Skin of body (tissue), 2 donors: ENCODE measurements around the gene FASTKD1. TPM values are rescaled to one million over a fixed set of nuclear protein-coding genes. Genes with fewer than 3 reads are reported as not detected.
"Not testable (repeated sequence)": the region's sequence is repeated elsewhere in the genome, so short reads cannot be mapped to it uniquely, and the experiment has no call there.

Experiments
- DNase-seq: peaks from one replicate; lab custom pipeline; 2025; lab: John Stamatoyannopoulos, UW
- total RNA-seq: library from RNA; depleted of rRNA; stranded (reverse); fragments of >200 nt; gene quantifications from one replicate; pipeline ENCODE4 v1.2.3, GENCODE V29; 2014

FASTKD1 gene
- total RNA-seq, 1 donor from 2014 or later = 29.5 TPM

DNA sequence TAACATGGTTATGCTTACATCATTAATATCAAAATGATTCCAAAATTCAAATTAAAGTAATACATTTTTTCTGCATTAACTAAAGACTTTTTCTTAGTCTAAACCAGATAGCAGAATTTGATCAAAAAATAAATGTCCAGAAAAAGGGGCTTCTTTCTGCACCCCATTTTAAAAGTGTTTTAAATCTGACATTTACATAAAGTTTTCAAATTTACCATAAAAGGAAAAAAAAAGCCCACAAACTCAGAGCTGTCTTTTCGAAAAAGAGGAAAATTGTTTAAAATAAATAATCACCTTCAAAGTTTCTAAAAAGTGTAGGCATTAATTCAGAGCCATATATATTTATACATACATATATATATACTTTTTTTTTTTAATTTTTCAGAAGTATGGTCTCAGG lies 1.5 kb downstream of the FASTKD1 start:
- no peak for DNase-seq

DNA sequence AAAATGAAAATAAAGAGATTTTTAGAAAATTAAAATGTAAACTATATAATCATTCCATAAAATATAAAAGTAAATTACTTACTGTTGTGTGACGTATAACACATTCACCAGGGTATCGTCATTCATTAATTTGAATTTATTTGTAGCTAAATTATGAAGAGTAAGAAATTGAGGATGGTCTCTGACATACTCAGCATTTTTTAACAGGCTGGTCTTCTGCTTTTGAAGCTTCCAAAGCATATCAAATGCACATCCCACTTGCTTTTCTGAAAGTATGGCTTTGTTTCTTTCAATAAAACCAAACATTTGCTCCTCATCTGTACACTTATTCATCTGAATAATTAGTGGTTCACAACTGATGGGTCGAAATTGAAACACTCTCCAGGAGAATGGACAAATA lies 2.1 kb downstream of the FASTKD1 start:
- DNase-seq = no peak

DNA sequence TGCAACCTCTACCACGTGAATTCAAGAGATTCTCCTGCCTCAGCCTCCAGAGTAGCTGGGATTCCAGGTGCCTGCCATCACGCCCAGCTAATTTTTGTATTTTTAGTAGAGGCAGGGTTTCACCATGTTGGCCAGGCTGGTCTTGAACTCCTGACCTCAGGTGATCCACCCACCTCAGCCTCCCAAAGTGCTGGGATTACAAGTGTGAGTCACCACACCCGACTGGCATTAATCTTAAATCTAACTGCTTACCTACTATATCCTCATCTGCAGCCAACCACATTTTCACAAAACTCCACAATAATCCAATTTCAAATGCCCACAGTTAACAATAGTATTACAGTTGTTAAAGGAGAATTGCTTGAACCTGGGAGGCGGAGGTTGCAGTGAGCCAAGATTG lies 2.9 kb downstream of the FASTKD1 start:
- DNase-seq = not testable (repeated sequence)

DNA sequence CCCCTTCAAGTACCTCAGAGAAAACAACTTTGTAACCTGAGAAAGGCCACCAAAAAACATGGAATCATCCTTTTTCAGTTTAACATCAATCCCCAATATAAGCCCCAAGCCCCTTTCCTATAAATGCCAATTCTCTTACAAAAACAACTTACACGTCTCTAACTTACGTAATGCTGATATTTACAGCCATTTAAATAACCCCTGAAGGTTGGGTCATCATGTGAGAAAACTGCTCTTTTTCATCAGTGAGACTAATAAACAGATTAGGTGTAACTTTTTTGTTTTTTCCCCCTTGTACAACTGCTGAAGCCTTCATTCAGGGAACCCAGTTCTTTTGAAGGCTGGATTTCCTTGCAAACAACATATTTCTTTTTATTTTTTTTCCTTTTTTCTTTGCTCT lies 3.7 kb downstream of the FASTKD1 start:
- DNase-seq = no peak

DNA sequence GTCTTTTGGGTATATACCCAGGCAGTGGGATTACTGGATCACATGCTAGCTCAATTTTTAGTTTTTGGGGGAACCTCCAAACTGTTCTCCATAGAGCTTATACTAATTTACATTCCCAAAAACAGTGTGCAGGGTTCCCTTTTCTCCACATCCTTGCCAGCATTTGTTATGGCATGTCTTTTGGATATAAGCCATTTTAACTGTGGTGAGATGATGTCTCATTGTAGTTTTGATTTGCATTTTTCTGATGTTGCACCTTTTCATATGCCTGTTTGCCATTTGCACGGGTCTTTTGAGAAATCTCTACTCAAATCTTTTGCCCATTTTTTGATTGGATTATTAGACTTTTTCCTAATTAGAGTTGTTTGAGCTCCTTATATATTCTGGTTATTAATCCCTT lies 8.0 kb downstream of the FASTKD1 start:
- DNase-seq = no peak

DNA sequence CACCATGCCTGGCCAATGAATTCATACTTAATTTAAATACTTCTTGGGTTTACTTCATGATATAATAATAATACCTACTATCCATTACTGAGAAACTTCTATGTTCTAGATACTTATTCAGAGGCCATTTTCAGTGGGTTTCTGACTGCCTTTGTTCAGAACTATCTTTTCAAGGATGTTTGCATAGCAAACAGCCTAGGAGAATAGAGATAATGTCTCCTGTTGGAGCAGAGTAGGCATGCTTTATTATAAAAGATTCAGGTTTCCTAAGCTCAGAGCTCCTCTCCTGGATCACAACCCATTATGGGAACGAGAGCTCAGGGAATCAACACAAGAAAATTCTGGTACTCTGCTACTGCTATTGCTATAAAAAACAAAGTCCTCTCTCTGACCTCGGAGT lies 11.1 kb downstream of the FASTKD1 start:
- DNase-seq = no peak

DNA sequence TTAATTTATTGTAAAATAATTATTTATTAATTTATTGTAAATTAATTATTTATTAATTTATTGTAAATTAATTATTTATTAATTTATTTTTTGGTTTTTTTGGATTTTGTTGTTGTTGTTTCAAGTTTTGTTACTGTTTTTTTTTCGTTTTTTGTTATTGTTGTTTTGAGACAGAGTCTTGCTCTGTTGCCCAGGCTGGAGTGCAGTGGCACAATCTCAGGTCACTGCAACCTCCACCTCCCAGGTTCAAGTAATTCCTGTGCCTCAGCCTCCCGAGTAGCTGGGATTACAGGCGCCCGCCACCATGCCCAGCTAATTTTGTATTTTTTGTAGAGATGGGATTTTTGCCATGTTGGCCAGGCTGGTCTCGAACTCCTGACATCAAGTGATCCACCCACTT lies 11.6 kb downstream of the FASTKD1 start:
- not testable (repeated sequence) for DNase-seq

DNA sequence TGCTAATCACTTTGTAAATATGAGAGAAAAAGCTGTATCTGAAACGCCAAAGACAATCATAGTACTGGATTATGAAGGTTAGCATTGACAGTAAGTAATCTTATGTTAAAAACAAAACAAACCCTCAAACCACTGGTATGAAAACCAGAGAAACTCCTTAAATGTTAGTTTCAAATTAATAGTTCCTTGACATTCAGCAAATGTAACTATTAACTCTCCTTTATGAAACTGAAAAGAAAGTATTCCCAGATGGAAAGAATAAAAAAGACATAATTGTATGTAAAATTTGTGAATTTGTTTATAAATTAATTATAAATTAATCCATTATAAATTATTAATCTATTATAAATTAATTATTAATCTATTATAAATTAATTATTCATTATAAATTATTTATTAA lies 12.3 kb downstream of the FASTKD1 start:
- DNase-seq = peak; percentile 11

DNA sequence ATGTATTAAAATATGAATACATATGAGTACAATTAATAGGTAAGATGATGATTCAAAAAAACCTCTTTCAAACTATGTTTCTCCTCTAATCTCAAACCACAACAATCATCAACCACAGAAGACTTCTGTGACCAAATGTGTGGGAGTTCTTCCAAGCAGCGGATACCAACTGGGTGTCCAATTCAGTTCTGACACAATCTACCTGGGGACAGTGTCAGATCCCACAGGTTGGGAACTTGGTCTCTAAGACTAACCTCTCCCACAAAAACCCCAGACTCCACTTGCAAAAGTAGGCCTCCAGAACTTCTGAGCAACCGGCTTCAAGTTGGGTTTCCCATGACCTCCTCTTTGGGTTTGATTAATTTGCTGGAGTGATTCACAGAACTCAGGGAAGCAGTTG lies 26.9 kb downstream of the FASTKD1 start:
- no peak for DNase-seq

DNA sequence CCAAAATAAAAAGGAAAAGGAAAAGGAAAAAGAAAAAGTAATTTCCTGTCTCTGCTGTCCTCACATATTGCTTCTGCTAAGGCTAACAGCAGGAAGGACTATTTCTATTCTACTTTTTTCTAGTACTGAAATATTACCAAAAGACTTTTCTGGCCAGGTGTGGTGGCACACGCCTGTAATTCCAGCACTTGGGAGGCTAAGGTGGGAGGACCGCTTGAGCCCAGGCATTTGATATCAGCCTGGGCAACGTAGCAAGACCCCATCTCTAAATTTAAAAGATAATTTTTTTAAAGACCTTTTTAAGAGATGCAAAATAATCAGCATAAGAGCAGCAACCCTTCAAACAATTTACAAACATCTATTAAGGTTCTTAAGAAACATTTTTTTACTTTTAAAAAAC lies 31.2 kb downstream of the FASTKD1 start:
- no peak for DNase-seq

DNA sequence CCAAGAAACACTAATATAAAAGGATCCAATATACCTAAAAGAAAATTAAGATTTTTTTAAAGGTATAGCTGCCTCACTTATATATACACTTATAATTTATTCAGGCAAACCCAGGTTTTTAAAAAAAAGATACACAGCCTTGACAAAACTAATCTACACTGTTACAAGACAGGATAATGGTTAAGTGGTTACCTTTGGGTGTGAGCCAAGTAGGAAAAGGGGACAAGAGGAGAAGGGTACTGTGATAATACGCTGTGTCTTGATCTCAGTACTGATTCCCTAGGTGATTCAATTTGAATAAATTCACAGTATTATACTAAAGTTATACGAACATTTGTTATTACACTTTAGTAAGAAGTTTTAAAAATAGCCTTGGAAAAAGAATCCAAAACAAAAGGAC lies 33.5 kb downstream of the FASTKD1 start:
- DNase-seq = no peak

DNA sequence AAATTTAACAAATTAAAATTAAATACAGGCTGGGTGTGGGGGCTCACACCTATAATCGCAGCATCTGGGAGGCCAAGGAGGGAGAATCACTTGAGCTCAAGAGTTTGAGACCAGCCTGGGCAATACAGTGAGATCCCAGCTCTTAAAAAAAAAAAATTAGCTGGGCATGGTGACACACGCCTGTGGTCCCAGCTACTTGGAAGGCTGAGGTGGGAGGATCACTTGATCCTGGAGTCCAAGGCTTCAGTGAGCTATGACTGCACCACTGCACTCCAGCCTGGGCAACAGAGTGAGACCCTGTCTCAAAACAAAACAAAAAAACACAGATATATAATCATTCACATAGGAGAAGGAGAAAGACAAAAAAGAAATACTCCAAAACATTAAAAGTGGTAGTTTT lies 34.2 kb downstream of the FASTKD1 start:
- not testable (repeated sequence) for DNase-seq

DNA sequence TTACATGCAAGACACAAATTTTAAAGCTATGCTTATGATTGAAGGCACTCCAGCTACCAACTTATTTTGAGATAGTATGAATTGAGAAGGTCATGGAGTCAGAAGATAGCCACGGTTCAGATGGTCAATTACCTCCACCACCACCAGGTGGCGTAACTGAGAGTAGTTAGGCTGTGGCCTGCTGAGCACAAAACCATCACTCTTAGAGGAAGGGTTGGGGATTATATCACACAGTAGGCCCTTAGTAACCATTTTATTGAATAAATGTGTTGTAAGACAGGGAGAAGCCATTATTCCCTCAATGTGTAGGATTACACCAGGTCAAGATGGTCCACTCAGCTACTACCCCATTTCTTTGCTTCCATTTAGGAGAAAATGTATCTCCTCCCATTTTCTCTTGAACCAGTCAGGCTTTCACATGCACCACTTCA lies 45.4 kb downstream of the FASTKD1 start:
- DNase-seq = no peak

DNA sequence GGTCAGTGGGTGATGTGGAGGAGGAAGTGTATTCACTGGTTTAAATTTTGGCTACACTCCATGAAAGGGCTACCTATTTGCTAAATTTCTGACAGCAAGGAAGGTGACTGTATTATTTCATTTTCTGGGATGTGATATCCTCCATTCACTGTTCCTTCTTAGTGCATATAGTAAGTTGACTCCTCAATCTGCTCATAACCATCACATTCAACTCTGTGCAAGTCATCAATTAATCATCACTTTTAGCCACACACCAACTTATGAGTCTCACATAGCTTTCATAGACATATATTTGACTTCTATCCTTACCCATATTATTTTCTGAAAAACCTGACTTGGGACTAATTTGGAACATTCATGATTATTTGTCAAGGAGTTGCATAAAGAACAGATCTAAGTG lies 47.2 kb downstream of the FASTKD1 start:
- no peak for DNase-seq

DNA sequence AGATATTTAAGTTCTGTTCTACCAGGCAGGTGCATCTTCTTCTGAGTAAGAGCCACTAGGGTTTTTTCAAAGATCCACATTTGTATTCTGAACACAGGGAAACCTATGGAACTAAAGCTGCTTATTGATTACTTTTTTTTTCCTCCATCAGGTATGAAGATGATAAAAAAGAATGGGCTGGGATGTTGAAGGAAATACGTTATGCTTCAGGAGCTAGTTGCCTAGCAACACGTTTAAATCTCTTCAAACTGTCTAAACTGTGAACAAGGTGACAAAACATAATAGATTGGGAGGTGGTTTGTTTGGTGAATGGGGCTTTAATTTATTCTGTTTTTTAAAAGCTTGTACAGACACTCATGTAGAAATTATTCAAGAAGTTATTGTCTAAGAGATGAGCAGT lies 48.2 kb downstream of the FASTKD1 start:
- DNase-seq = no peak

DNA sequence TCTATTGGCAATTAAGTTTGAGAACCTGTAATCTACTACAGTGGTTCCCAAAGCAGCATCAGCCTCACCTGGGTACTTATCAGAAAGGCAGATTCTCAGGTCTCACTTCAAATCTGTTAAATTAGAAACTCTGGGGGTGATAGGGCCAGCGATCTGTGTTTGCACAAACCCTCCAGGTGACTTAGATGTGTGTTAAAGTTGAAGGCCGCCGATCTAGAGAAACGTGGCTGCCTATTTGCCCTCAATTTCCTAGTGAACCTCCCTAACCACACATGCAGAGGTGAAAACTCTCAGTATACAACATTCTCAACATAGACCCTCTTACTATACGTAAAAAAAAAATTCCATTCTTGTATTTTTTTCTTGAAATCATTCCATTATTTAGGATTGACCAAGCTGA lies 50.0 kb downstream of the FASTKD1 start:
- DNase-seq = no peak

DNA sequence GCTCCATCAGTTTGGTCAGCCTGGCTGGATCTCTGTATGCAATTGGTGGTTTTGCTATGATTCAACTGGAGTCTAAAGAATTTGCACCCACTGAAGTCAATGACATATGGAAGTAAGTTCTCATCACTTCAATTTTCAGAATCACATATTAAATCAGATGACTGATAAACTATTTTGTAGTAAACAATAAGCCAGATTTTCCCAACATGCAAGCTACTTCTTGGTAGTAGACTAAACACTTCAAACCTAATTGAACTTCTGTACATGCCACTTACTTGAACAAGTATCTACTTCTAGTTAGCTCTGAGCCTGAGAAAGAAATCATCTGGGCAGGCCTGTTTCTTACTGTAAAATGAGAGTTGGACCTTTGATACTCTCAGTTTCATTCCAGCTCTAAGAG lies 52.8 kb downstream of the FASTKD1 start:
- no peak for DNase-seq

DNA sequence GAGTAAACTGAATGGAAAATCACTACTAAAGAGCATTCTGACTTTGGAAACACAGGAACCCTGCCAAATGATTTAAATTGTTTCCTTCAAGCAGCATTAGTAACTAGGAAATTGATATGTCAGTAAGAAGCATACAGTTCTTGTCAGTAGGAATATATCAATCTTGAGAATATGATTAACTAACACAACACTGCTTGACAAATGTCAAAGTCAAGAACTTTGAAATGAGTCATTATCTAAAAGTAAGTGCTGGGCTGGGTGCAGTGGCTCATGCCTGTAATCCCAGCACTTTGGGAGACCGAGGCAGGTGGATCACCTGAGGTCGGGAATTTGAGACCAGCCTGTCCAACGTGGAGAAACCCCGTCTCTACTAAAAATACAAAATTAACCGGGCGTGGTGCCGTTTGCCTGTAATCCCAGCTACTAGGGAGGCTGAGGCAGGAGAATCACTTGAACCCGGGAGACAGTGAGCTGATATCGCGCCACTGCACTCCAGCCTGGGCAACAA lies 57.1 kb downstream of the FASTKD1 start:
- DNase-seq = not testable (repeated sequence)

DNA sequence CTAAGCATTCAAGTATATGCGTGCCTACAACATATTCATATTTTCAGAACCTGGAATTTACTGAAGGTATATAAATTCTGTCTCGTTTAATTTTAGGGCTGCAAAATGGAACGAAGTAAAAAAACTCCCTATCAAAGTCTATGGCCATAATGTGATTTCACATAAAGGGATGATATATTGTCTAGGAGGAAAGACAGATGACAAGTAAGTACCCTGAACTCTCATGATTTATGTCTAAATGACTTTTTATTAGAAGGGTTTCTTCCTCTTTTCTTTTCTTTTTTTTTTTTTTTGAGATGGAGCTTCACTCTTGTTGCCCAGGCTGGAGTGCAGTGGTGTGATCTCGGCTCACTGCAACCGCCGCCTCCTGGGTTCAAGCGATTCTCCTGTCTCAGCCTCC lies 58.9 kb downstream of the FASTKD1 start:
- DNase-seq = not testable (repeated sequence)

DNA sequence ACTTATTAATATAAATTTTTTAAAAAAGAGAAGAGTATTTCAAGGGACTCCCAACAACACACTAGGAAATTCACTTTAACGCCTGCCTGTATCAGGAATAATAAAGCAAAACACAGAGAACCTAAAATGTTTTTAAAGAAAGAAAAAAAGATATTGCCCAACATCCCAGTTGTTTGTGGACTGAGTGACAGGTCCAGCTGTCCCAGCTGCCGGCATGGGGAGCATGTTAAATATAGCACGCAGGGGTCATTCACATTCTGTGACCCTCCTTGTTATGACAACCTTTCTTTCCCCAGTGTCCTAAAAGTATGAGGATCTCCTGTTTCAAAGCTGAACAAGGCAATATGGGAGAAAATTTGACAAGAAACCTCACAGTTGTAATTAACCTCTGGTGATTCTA lies 59.7 kb downstream of the FASTKD1 start:
- DNase-seq = no peak

DNA sequence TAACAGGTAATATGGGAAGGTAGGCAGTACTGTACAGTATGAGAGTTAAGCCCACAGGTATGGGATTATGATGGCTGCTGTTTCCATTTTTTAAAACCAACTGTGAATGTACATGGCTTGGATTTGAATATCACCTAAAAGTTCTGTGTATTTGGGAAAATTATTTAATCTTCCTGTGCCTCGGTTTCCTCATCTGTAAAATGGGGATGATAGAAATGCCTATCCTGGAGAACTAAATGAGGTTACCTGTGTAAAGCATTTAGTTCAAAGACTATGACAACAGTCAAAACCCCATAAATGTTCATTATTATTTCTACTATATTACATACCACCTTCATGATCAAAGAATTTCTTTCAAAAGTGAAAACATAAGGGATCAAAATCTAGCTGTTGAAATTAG lies 60.6 kb downstream of the FASTKD1 start:
- DNase-seq = no peak

DNA sequence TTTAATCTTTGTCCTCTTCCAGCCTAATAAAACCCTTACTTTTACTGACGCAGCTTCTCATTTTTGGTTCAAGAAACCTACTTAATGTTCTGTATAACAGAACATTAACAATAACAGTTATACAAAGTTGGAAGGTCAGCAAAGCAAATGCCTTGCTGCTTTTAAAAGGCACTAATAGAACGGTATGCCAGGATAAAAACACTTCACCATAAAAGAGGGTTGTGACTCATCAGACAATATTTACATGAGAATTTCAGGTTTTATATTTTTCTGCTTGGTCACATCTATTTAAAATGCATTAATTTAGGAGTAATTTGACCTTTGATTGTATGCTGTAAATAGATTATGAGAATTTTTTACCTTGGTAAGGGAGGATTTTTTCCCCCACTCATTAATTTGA lies 61.1 kb downstream of the FASTKD1 start:
- DNase-seq = no peak

DNA sequence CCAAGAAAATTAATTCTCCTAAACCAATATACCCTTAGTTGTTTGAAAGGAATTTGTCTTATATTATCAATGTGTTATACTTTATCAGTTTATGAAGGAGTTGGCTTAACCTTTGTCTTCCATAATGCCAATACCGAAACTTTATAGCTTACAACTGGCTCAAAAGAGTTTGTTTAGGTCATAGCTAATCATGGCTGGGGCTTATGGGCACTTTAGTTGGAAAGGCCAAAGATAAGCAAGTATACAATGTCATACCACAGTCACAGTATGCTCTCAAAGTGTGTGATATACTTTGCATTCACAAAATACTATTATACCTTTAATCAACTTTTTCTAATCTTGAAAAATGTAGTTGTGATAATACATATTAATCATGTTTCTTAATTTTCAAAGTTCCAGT lies 61.8 kb downstream of the FASTKD1 start:
- DNase-seq = no peak

DNA sequence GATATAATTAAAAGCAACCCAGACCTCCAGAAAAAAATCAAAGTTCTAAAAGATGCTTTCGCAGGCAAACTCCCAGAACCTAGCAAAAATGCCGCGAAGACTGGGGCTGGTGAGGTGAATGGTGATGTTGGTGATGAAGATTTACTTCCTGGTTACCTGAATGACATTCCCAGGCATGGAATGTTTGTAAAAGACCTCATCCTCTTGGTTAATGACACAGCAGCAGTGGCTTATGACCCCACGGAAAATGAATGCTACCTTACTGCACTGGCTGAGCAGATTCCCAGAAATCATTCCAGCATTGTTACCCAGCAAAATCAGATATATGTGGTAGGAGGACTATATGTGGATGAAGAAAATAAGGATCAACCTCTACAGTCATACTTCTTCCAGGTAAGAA lies 63.2 kb downstream of the FASTKD1 start:
- DNase-seq = no peak
